CD14-positive monocyte (primary cell): ENCODE results near the gene PRAME. TPM values are rescaled to one million over a fixed set of nuclear protein-coding genes. Genes with fewer than 3 reads are reported as not detected.
"Not testable (repeated sequence)": the region's sequence is repeated elsewhere in the genome, so short reads cannot be mapped to it uniquely, and the experiment has no call there.

Experiments
- DNase-seq, 3 donors: peaks; one replicate each; pipeline ENCODE4 v3.0.0-alpha.2; 2011 to 2022
- H2AFZ ChIP-seq: 2 replicates; pipeline ENCODE4 v1.6.0; 2012; ENCODE audit warnings: mild to moderate bottlenecking, low read depth, low read length, inconsistent platforms; ENCODE audit not compliant: insufficient read depth, poor library complexity, severe bottlenecking
- H3K27ac ChIP-seq, 2 donors: 1 replicate in 1 of 2; 2 replicates in 1 of 2; pipeline ENCODE4 v1.5.1; 2012 to 2013; ENCODE audit warnings: low read length in 2 of 2, control low read depth in 1 of 2, inconsistent platforms in 1 of 2, low read depth in 1 of 2, mild to moderate bottlenecking in 1 of 2
- H3K27me3 ChIP-seq, 2 donors: one replicate each; pipeline versions ENCODE4 v1.6.0 to v1.6.1; 2011 to 2013; ENCODE audit warnings: low read length in 2 of 2; ENCODE audit not compliant: control insufficient read depth in 2 of 2, insufficient read depth in 2 of 2
- H3K36me3 ChIP-seq, 2 donors: replicated peaks in 1 of 2; 1 replicate in 1 of 2; 2 replicates in 1 of 2; pipeline versions ENCODE4 v1.5.1 to v1.6.1; 2012 to 2013; ENCODE audit warnings: low read length in 2 of 2, control low read depth in 1 of 2, inconsistent platforms in 1 of 2, mild to moderate bottlenecking in 1 of 2; ENCODE audit not compliant: insufficient read depth in 2 of 2, control insufficient read depth in 1 of 2
- H3K4me1 ChIP-seq, 2 donors: 1 replicate in 1 of 2; 2 replicates in 1 of 2; pipeline versions ENCODE4 v1.5.1 to v1.6.1; 2012 to 2013; ENCODE audit warnings: low read length in 2 of 2, control low read depth in 1 of 2, inconsistent platforms in 1 of 2, mild to moderate bottlenecking in 1 of 2, moderate library complexity in 1 of 2; ENCODE audit not compliant: insufficient read depth in 2 of 2, control insufficient read depth in 1 of 2
- H3K4me2 ChIP-seq: replicated peaks from 2 replicates; pipeline ENCODE3; 2012; ENCODE audit warnings: low read length, moderate library complexity, mild to moderate bottlenecking; ENCODE audit not compliant: poor library complexity, severe bottlenecking; ENCODE audit errors: extremely low read depth
- H3K4me3 ChIP-seq, 3 experiments: fragments of 200-600 bp in 1 of 3; sonication (generic) in 1 of 3; replicated peaks in 1 of 3; 1 replicate in 2 of 3; 2 replicates in 1 of 3; pipeline ENCODE4 v1.5.1; 2011 to 2013; ENCODE audit warnings: low read length in 3 of 3, mild to moderate bottlenecking in 3 of 3, control low read depth in 2 of 3, low read depth in 2 of 3, inconsistent platforms in 1 of 3, moderate library complexity in 1 of 3
- H3K79me2 ChIP-seq: 2 replicates; pipeline ENCODE4 v1.6.0; 2012; ENCODE audit warnings: mild to moderate bottlenecking, control low read depth, inconsistent platforms, low read length, moderate library complexity; ENCODE audit not compliant: insufficient read depth
- H3K9ac ChIP-seq: 2 replicates; pipeline ENCODE4 v1.6.0; 2017; ENCODE audit warnings: low read length, mild to moderate bottlenecking; ENCODE audit not compliant: insufficient read depth, poor library complexity, severe bottlenecking
- H3K9me3 ChIP-seq, 2 donors: replicated peaks in 1 of 2; 1 replicate in 1 of 2; 2 replicates in 1 of 2; pipeline versions ENCODE4 v1.5.1 to v1.6.1; 2012 to 2013; ENCODE audit warnings: low read length in 2 of 2, control low read depth in 1 of 2; ENCODE audit not compliant: control insufficient read depth in 1 of 2, insufficient read depth in 1 of 2
- H4K20me1 ChIP-seq: 2 replicates; pipeline ENCODE4 v1.6.0; 2012; ENCODE audit warnings: mild to moderate bottlenecking, low read length, control low read depth, moderate library complexity; ENCODE audit not compliant: insufficient read depth
- H3K27ac Mint-ChIP-seq, 7 donors: one replicate each; pipeline ENCODE4 v1.8.0; 2020; ENCODE audit warnings: mild to moderate bottlenecking in 7 of 7, mixed read lengths in 7 of 7, moderate library complexity in 6 of 7, inconsistent platforms in 2 of 7
- H3K27me3 Mint-ChIP-seq, 3 donors: one replicate each; pipeline ENCODE4 v1.8.0; 2021 to 2022; ENCODE audit warnings: low read depth in 3 of 3, mild to moderate bottlenecking in 3 of 3, mixed read lengths in 3 of 3, moderate library complexity in 3 of 3, inconsistent platforms in 1 of 3
- H3K36me3 Mint-ChIP-seq, 2 donors: one replicate each; pipeline ENCODE4 v1.8.0; 2020; ENCODE audit warnings: mixed read lengths in 2 of 2, inconsistent platforms in 1 of 2, mild to moderate bottlenecking in 1 of 2
- H3K4me1 Mint-ChIP-seq: one replicate; pipeline ENCODE4 v1.8.0; 2020; ENCODE audit warnings: mild to moderate bottlenecking, mixed read lengths
- H3K4me3 Mint-ChIP-seq, 2 donors: one replicate each; pipeline ENCODE4 v1.8.0; 2020; ENCODE audit warnings: mild to moderate bottlenecking in 2 of 2, mixed read lengths in 2 of 2, moderate library complexity in 1 of 2
- H3K9me3 Mint-ChIP-seq, 7 donors: one replicate each; pipeline ENCODE4 v1.8.0; 2020 to 2022; ENCODE audit warnings: mixed read lengths in 7 of 7, mild to moderate bottlenecking in 6 of 7, moderate library complexity in 6 of 7, inconsistent platforms in 2 of 7
- CTCF ChIP-seq: fragments of 200-600 bp; IDR thresholded peaks from one replicate; pipeline ENCODE4 v1.8.0; 2022; ENCODE audit warnings: antibody characterized with exemption, mild to moderate bottlenecking
- WGBS: methylation state at CpG from one replicate; pipeline ENCODE4 v1.1.5; 2013; ENCODE audit warnings: missing lambda C conversion rate; ENCODE audit not compliant: insufficient coverage; 5-methylcytosine and 5-hydroxymethylcytosine counted together
- intact Hi-C, 2 donors: fragments of 100-400 bp; cut with micrococcal nuclease; formaldehyde crosslinking; loops; one replicate each; pipeline versions ENCODE4 v1.15.0 to v1.15.1; 2023
- polyA plus RNA-seq, 3 donors: library from polyadenylated mRNA; depleted of rRNA in 1 of 3; unstranded in 2 of 3; stranded (reverse) in 1 of 3; fragments of 300-500 nt in 2 of 3; fragments of >200 nt in 1 of 3; fragmentation: Illumina TruSeq in 2 of 3; gene quantifications; 1 replicate in 2 of 3; 2 replicates in 1 of 3; pipeline ENCODE4 v1.2.3, GENCODE V29; 2012 to 2021

PRAME gene
- polyA plus RNA-seq, 3 donors = not detected

GRCh38 chr22:22513619-22514018 is 45.4 kb downstream of the PRAME start:
- WGBS = 80% methylated on average over 1 of the region's 2 CpGs
- no peak overlapping the region for H3K4me3 Mint-ChIP-seq
- H3K9me3 ChIP-seq = peaks cover 13% of the 10 kb centered on the region in 2 donors
- peaks cover 4 to 5% of the 10 kb centered on the region in 2 donors for H3K4me1 ChIP-seq
- no peak for TF ChIP-seq CTCF
- intact Hi-C loops = no loop called here
- no peaks in the 10 kb centered on the region for H3K36me3 ChIP-seq
- peaks cover 6 to 17% (median 7%) of the 10 kb centered on the region in 3 donors for H3K27me3 Mint-ChIP-seq
- H3K9me3 Mint-ChIP-seq = peaks cover 8 to 23% (median 15%) of the 10 kb centered on the region in 7 donors
- no peak overlapping the region for H3K4me3 ChIP-seq
- no peak for DNase-seq
- H3K27ac ChIP-seq = no peak overlapping the region
- no peak overlapping the region for H3K27ac Mint-ChIP-seq
- no peak overlapping the region for H3K4me2 ChIP-seq
- H4K20me1 ChIP-seq = no peaks in the 10 kb centered on the region
- no peaks in the 10 kb centered on the region for H3K79me2 ChIP-seq
- H3K27me3 ChIP-seq = no peaks in the 10 kb centered on the region
- H3K36me3 Mint-ChIP-seq = no peaks in the 10 kb centered on the region
- peaks cover 10% of the 10 kb centered on the region for H3K4me1 Mint-ChIP-seq
- H2AFZ ChIP-seq = no peak overlapping the region
- H3K9ac ChIP-seq = no peak overlapping the region

GRCh38 chr22:22512951-22513350 is 46.1 kb downstream of the PRAME start:
- H3K36me3 Mint-ChIP-seq = no peaks in the 10 kb centered on the region
- Histone ChIP-seq H4K20me1 (no peaks in the 10 kb centered on the region), H3K4me2 (no peak overlapping the region), H3K36me3 (no peaks in the 10 kb centered on the region), H3K4me1 (peaks cover 9 to 12% of the 10 kb centered on the region in 2 donors), H3K4me3 (no peak overlapping the region), H2AFZ (no peak overlapping the region), H3K79me2 (no peaks in the 10 kb centered on the region), H3K27ac (no peak overlapping the region), H3K9ac (no peak overlapping the region), H3K27me3 (no peaks in the 10 kb centered on the region), H3K9me3 (peaks cover 13% of the 10 kb centered on the region in 2 donors)
- 80% methylated on average over 2 of the region's 5 CpGs for WGBS
- no peak for TF ChIP-seq CTCF
- H3K4me3 Mint-ChIP-seq = no peak overlapping the region
- H3K27ac Mint-ChIP-seq = no peak overlapping the region
- peaks cover 14% of the 10 kb centered on the region for H3K4me1 Mint-ChIP-seq
- peaks cover 8 to 23% (median 15%) of the 10 kb centered on the region in 7 donors for H3K9me3 Mint-ChIP-seq
- intact Hi-C loops = no loop called here
- peaks cover 6 to 20% (median 12%) of the 10 kb centered on the region in 3 donors for H3K27me3 Mint-ChIP-seq
- DNase-seq = no peak

GRCh38 chr22:22510833-22511232 is 48.2 kb downstream of the PRAME start:
- Mint-ChIP-seq H3K27me3 (peaks cover 6 to 18% (median 11%) of the 10 kb centered on the region in 3 donors), H3K9me3 (peaks cover 8 to 23% (median 15%) of the 10 kb centered on the region in 7 donors), H3K4me1 (peaks cover 18% of the 10 kb centered on the region)
- Histone ChIP-seq H3K4me1 (peaks cover 10 to 15% of the 10 kb centered on the region in 2 donors), H3K9me3 (peaks cover 13% of the 10 kb centered on the region in 2 donors)
- H3K9ac ChIP-seq, H4K20me1 ChIP-seq, H3K36me3 ChIP-seq, H3K36me3 Mint-ChIP-seq, H3K27ac Mint-ChIP-seq, H3K4me2 ChIP-seq, H3K27me3 ChIP-seq, H3K4me3 Mint-ChIP-seq, H3K4me3 ChIP-seq, H2AFZ ChIP-seq, intact Hi-C loops, H3K79me2 ChIP-seq, DNase-seq, H3K27ac ChIP-seq: not testable (repeated sequence)
- WGBS = 100% methylated on average over 2 of the region's 7 CpGs
